ENCODE measurements around the gene EGF.
A peak's percentile ranks its signal among the peaks of the same experiment; 100 is the strongest.

The EGF gene

DNA sequence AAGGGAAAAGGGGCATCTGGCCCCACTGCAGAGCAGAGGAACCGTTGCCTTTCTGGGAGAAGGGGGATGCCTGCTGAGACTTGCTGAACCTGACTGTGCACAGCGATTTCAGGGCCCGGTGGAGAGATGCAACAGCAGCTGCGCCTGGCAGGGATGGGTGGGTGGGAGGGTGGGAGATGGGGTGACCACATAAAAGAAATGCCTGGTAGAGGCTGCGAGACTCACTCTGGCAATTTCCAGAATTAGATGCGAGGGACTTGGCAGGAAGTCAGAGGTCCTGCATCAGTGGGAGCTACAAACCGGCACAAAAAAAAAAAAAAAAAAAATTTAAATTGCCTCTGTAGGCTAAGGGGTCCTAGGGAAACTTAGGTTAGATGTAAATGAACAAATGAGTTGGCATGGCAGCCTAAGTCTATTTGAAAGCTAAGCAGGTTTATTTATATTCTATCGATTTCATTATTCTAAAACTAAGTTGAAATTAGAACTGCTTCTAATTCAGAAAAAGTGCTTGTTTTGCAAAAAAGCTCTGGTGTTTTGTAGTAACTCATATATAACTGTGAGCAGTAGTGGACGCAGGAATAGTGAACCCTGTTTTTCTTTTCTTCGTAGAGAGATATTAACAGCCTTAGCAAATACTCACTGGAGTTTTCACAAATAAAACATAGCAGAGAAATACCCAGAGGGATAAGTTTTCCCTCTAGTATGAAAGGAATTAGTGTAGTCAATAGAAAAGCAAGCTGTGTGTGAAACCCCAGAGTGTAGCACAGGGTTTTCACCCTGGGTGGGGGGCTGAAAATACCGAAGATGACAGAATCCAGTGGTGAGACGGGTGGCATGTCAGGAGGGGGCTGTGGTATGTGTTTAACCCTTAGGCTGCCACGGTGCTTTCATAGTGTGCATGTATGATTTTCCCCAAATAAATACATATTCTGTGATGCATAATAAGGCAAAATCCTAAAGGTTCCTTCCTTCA lies 130.1 kb downstream of the EGF start:
- DNase-seq: no peak

DNA sequence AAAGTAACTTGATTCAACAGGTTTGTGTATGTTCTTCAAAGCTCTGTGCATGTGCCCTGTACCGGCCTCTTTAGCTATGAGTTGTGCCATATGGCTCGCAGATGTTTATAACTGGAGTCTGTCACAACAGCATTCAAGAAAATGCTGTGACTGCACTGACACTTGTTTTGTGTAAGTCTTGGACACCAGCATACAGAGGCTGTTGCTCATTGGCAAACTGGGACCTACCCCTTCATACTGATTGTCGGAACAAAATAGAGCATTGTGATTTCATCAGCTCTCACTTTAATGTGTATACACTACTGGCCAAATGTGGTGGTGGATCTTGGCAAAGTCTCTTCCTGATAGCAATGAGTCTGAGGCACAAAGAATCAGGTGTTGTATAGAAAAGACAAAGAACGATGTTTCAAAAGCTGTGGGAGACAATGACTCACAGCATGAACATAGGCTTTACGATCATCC lies 133.9 kb downstream of the EGF start:
- DNase-seq: peak in 1 of 14 donors; percentile 19

DNA sequence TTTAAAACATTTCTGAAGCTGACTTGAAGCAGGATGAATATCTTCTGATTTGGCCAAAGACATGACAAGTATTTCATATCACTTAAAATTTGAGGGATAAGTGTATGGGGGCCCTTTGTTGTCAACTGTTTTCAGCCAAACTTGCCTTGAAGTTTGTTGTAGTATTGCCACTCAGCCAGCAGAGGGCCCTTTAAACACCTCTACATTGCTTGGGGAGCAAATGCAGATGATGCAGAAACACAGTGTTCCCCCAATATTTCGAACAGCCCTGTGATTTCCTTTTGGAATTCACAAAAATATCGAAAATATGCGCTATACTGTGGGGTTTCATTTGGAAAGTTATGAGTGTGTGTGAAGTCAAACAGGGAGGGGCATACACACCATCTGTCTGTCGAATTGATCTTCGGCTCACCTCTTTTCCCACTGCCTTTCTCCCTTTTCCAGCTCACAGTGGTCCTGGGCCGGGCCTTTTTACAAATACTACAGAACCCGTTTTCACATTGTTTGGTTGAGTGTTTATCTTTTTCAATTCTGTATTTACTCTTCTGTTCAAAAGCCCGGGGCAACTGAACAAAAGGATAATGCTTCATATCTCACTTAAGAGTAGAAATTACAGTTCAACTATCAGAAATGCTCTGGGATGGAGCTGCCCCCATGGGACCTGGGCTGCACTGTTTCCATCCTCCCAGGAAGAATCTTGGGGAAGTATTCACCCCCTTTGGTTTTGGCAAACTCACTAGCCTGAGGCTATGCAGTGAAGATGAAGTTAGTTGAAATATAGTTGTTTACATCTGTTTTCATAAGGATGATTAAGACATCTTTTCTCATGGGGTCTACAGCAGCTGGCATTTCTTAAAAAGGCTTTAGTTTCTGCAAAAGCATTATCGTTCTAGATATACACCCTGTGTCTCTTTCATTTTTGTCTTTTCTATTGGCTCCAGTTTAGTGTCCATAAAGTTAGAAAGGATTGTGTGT lies 137.6 kb downstream of the EGF start:
- peak in 10 of 14 donors; percentile 4 to 45 (median 24) for DNase-seq

DNA sequence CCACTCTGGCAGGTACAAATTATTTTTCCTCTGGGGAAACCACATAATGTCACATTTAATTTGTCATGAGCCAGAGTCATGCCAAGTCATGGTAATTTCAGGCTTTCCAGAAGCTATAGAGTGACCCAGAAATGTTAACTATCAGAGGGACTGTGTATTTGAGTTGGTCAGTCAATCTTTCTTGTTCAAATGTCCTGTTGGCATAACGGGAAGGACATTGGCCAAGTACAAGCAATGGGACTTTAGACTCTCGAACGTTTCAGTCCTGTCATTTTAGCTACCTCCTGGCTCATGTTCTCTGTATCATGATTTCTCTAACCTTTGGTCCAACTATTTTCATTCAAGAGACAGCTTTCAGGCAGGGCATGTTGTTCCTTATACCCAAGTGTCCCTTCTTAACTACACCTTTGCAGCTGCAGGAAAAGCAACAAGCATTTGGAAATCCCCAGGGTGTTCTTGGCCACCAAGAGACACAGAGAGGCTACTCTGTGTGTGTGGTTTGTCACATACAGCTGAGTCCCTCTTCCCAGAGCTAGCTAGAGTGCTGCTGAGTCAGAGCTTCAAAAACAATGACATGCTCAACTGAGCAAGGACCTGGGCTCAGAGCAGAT lies 142.6 kb downstream of the EGF start:
- DNase-seq: peak in 4 of 14 donors; percentile 18 to 33 (median 24)

DNA sequence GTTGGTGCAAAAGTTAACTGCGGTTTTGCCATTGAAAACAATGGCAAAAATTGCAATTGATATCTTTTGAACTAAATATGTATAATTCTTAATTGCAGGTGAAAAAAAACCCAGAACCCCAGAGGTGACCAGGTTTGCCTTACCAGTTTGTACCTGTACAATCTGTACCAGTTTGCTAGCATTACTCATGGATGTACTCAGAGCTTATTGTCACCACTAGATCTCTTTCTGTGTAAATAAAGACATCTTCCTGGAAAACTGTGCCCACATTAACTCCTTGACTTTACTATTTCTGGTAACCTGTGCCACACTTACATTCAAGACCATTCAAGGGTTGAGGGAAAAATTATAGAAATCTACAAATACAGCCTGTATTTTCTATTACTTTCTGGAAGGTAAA lies 146.0 kb downstream of the EGF start:
- DNase-seq: no peak

DNA sequence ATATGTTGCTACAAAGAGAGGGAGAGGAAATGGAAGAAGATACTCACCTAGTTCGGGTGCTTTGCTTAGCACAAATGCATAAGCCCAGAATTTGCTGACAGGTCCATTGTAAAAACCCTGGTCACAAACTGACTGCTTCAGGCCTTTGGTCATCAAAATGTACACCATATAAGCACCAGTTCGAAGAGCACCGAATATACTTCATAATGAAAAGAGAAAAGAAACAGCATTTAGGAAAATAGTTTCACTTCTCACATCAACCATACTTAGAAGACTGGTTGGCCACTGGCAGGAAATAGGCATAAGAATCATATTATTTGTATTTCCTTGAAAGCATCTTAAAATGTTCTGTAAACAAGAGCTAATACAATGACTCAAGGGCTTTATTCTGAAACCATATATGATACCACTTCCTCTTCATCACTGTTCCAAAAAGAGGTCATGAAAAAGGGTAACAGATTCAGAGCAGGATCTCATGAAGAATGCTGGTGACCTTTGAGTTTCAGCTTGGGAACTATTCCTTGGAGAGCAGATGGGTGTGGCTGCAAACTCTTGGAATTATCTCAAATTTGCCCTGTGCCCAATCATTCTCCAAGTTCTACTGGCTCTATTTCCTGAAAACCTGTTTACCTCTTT lies 147.0 kb downstream of the EGF start:
- no peak for DNase-seq

DNA sequence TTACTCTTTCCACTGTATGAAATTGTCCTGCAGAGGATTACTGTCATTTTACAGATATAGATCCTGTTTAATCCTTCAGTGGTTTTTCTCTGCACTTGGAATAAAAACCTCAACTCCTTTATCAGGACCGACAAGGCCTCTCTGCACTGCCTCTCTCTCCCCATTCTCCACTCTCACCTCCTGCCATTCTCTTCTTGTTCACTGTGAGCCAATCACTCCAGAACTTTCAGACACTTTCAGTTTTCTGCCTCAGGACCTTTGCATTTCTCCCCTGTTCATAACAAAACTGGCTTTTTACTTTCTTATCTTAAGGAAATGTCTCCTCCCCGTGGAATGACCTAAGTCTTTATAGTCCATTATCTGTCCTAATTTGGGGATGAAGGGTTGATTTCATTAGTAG lies 148.4 kb downstream of the EGF start:
- DNase-seq: no peak

All from C1 segment of cervical spinal cord (tissue), 14 donors.